Cardiac muscle cell (in vitro differentiated cells and primary cell): Measurements from ENCODE around the gene PRDX2. TPM values are rescaled to one million over a fixed set of nuclear protein-coding genes. Genes with fewer than 3 reads are reported as not detected.

Experiments
- DNase-seq, 2 donors: peaks; one replicate each; pipeline versions ENCODE4 v3.0.0 to v3.0.0-alpha.2; 2010 to 2017; ENCODE audit warnings: low read depth in 1 of 2, low spot score in 1 of 2
- H3K27ac ChIP-seq: fragments of 200-600 bp; sonication (generic); 2 replicates; pipeline ENCODE4 v1.5.1; 2016
- H3K27me3 ChIP-seq: fragments of 200-600 bp; sonication (generic); 2 replicates; pipeline ENCODE4 v1.6.0; 2016; ENCODE audit warnings: control low read depth
- H3K36me3 ChIP-seq: fragments of 200-600 bp; sonication (generic); 2 replicates; pipeline ENCODE4 v1.5.1; 2016; ENCODE audit warnings: control low read depth
- H3K4me1 ChIP-seq: fragments of 200-600 bp; sonication (generic); 2 replicates; pipeline ENCODE4 v1.8.1; 2017; ENCODE audit warnings: low read depth, mild to moderate bottlenecking, mixed run types
- H3K4me3 ChIP-seq: fragments of 200-600 bp; sonication (generic); 2 replicates; pipeline ENCODE4 v1.5.1; 2016; ENCODE audit warnings: mild to moderate bottlenecking
- H3K9me3 ChIP-seq: fragments of 200-600 bp; sonication (generic); 2 replicates; pipeline ENCODE4 v1.5.1; 2017; ENCODE audit warnings: low read depth, mild to moderate bottlenecking, control low read depth
- CTCF ChIP-seq: IDR thresholded peaks from 2 replicates; pipeline ENCODE4 v1.5.1; 2012; ENCODE audit warnings: low read depth, mild to moderate bottlenecking, low read length
- polyA plus RNA-seq: library from polyadenylated mRNA; unstranded; fragments of >200 nt; fragmentation: Nextera tagmentation; extraction: Ambion mirVana; gene quantifications from 2 replicates; pipeline ENCODE4 v1.2.1, GENCODE V29; 2016
- total RNA-seq: library from RNA; depleted of rRNA; stranded (reverse); fragments of >200 nt; gene quantifications from 2 replicates; pipeline ENCODE4 v1.2.3, GENCODE V29; 2016

Gene PRDX2
- total and polyA plus RNA-seq, 2 experiments from 2014 or later = 1,316 to 1,719 TPM

- Histone ChIP-seq H3K36me3 (no peaks in the 10 kb centered on the region), H3K4me1 (no peaks in the 10 kb centered on the region), H3K27ac (no peak overlapping the region), H3K27me3 (peaks cover 43% of the 10 kb centered on the region), H3K4me3 (no peak overlapping the region), H3K9me3 (no peaks in the 10 kb centered on the region)
- no peak for DNase-seq
- no peak for TF ChIP-seq CTCF
These were observed 35.6 kb upstream of the PRDX2 start for GRCh38 chr19:12837225-12837624.

- Histone ChIP-seq H3K27me3 (peaks cover 47% of the 10 kb centered on the region), H3K27ac (no peak overlapping the region), H3K9me3 (no peaks in the 10 kb centered on the region), H3K4me1 (no peaks in the 10 kb centered on the region), H3K4me3 (no peak overlapping the region), H3K36me3 (no peaks in the 10 kb centered on the region)
- TF ChIP-seq CTCF = no peak
- no peak for DNase-seq
These were observed 34.9 kb upstream of the PRDX2 start for GRCh38 chr19:12836529-12836863.

GRCh38 chr19:12834976-12835757 is 33.6 kb upstream of the PRDX2 start:
- Histone ChIP-seq H3K36me3 (no peaks in the 10 kb centered on the region), H3K9me3 (no peaks in the 10 kb centered on the region), H3K27me3 (peaks cover 50% of the 10 kb centered on the region), H3K4me1 (no peaks in the 10 kb centered on the region), H3K4me3 (no peak overlapping the region), H3K27ac (no peak overlapping the region)
- peak; percentile 21 to 40 for DNase-seq
- TF ChIP-seq CTCF = no peak

- Histone ChIP-seq H3K9me3 (no peaks in the 10 kb centered on the region), H3K27me3 (peaks cover 50% of the 10 kb centered on the region), H3K36me3 (no peaks in the 10 kb centered on the region), H3K4me3 (peak within 1 kb of the TSS; percentile 53), H3K27ac (no peak within 1 kb of the TSS), H3K4me1 (no peaks in the 10 kb centered on the region)
- no peak for DNase-seq
- TF ChIP-seq CTCF = no peak
These were observed 33.0 kb upstream of the PRDX2 start, which contains the start of gene RTBDN for GRCh38 chr19:12834566-12834943. RTBDN (minus strand) TSS chr19:12834579; CDS start chr19:12829979, 4,600 bp downstream.

GRCh38 chr19:12833738-12834565 is 32.4 kb upstream of the PRDX2 start:
- Histone ChIP-seq H3K27ac (no peak overlapping the region), H3K9me3 (no peaks in the 10 kb centered on the region), H3K36me3 (no peaks in the 10 kb centered on the region), H3K27me3 (peaks cover 45% of the 10 kb centered on the region), H3K4me1 (no peaks in the 10 kb centered on the region), H3K4me3 (peak overlapping the region; percentile 53)
- no peak for TF ChIP-seq CTCF
- DNase-seq = peak; percentile 18 to 73
